Ureter (tissue), 1 donor: ENCODE measurements around the gene SMPD4. TPM values are rescaled to one million over a fixed set of nuclear protein-coding genes. Genes with fewer than 3 reads are reported as not detected.
"Not testable (repeated sequence)": the region's sequence is repeated elsewhere in the genome, so short reads cannot be mapped to it uniquely, and the experiment has no call there.

Experiments used
- DNase-seq: peaks from one replicate; pipeline ENCODE4 v3.0.0-alpha.2; 2020; ENCODE audit warnings: low spot score
- total RNA-seq: library from RNA; stranded (reverse); gene quantifications from one replicate; pipeline ENCODE4 v1.2.4, GENCODE V29; 2023
- donor health status: DM: yes; HTN: yes; CAD: no.

SMPD4 gene, protein sequence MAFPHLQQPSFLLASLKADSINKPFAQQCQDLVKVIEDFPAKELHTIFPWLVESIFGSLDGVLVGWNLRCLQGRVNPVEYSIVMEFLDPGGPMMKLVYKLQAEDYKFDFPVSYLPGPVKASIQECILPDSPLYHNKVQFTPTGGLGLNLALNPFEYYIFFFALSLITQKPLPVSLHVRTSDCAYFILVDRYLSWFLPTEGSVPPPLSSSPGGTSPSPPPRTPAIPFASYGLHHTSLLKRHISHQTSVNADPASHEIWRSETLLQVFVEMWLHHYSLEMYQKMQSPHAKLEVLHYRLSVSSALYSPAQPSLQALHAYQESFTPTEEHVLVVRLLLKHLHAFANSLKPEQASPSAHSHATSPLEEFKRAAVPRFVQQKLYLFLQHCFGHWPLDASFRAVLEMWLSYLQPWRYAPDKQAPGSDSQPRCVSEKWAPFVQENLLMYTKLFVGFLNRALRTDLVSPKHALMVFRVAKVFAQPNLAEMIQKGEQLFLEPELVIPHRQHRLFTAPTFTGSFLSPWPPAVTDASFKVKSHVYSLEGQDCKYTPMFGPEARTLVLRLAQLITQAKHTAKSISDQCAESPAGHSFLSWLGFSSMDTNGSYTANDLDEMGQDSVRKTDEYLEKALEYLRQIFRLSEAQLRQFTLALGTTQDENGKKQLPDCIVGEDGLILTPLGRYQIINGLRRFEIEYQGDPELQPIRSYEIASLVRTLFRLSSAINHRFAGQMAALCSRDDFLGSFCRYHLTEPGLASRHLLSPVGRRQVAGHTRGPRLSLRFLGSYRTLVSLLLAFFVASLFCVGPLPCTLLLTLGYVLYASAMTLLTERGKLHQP
- total RNA-seq: 39.6 TPM

DNA sequence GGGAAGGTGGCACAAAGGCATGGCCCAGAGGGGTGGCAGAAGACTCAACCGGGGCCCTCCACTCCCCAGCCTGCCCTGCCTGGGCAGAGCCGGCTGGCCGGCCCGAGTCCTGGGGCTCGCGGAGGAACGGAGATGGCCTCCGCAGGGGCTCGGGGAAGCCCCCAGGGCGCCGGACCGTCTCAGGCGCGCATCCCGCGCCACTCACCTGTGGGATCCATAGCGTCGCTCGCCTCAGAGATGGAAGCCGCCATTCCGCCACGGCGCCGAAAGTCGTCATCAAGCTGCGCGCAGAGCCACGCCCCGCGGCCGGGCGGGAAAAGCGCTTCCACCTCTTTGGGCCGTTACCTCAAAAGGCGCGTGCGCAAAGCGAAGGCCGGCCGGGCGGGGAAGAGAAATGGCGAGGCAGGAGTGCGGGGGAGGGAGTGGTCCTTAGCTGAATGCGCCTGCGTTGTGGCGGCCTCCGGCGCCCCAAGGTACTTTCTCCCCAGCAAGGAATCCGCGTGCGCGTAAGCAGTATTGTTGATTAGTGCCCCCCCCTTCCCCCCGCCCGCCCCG, at the start of gene SMPD4:
SMPD4 (minus strand) TSS at position 278 of the 555 bp plus-strand sequence. CDS start 5,010 bp downstream, outside the sequence.
- DNase-seq: peak; percentile 98

DNA sequence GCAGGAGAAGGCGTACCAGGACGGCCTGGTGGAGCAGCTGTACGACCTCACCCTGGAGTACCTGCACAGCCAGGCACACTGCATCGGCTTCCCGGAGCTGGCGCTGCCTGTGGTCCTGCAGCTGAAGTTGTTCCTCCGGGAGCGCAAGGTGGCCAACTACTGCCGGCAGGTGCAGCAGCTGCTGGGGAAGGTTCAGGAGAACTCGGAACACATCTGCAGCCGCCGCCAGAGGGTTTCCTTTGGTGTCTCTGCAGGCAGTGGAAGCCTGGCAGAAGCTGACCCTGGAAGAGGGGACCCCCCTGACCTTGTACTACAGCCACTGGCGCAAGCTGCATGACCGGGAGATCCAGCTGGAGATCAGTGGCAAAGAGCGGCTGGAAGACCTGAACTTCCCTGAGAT, 49.5 kb upstream of the SMPD4 start:
- not testable (repeated sequence) for DNase-seq

DNA sequence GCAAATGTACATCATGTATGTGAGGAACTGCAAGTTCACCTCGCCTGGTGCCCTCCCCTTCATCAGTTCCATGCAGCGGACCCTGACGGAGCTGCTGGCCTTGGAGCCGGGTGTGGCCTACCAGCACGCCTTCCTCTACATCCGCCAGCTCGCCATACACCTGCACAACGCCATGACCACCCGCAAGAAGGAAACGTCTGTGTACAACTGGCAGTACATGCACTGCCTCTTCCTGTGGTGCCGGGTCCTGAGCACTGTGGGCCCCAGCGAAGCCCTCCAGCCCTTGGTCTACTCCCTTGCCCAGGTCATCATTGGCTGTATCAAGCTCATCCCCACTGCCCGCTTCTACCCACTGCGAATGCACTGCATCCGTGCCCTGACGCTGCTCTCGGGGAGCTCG, 49.0 kb upstream of the SMPD4 start:
- DNase-seq: not testable (repeated sequence)

DNA sequence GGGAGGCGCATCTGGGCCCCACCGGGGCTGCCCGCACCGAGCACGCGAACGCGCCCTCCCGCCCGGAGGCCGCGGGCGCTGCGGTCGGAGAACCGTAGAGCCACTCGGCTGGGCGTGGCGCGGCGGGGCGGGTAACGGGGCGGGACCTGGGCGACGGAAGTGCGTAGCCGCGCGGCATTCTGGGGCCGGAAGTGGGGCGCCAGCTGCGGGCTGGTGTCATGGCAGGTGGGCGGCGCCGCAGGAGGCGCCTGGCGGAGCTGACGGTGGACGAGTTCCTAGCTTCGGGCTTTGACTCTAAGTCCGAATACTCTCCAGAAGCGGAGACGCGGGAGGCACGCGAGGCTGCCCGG, 47.7 kb upstream of the SMPD4 start:
- not testable (repeated sequence) for DNase-seq

DNA sequence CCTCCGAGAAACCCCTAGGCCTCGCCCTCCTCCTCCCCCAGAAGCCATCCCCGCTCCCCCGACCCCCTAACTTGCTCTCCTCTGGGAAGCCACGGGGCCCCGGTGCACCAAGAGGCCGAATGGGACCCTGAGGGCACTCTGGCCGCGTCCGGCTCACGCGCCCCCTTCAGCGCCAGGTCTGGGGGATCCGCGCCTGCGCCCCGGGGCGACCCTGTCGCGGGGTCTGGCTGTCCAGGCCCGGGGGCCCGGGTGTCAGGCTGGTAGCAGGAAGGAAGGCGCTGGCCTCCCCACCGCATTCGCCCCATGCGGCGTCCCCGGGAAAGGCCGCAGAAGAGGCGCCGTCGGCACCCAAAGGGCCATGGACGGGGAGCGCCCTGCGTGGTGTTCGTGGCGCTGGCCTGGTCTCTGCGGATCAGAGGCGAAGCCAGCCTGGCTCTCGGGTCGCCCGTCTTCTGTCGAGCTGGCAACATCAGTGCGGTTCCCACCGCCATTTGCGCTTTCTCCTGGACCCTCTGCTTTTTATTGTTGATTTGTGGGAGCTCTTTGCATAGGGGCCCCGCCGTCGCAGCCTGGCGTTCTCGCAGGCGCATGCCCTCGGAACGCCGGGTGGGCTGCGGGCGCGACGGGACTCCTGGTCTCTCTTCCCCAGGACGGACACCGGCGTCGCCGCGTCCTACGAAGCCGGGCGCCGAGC, 47.2 kb upstream of the SMPD4 start:
- not testable (repeated sequence) for DNase-seq

DNA sequence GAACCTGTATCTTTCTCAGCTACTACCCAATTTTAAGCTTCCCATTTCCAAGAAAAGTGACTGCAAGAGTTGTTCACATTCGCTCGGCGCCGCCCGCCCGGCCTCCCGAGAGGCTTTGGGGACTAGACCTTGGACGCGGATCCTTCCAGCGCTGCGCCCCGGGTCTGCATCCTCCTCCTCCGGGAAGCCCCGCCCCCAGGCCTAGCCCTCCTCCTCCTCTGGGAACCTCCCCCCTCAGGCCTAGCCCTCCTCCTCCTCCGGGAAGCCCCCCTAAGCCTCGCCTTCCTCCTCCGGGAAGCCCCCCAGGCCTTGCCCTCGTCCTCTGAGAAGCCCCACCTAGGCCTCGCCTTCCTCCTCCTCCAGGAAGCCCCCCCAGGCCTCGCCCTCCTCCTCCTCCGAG, 46.6 kb upstream of the SMPD4 start:
- not testable (repeated sequence) for DNase-seq

DNA sequence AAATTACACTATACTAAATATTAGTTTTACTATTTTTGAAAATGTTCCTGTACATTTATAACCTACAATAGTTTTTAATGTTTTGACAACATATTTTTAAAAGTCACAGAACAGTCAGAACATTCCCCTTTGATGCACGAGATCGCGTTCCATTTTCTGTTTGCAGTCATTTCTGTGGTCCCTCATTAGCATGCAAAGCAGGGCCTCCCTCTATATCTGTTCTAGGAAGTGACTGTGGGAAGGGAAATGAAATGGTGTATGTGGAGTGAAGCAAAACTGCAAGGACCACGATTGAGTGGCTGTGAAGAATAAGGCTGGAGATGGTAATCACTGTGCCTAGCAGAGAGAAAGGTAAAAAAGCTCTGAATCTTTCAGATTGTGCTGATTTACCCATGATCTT, 41.1 kb upstream of the SMPD4 start:
- DNase-seq: not testable (repeated sequence)

DNA sequence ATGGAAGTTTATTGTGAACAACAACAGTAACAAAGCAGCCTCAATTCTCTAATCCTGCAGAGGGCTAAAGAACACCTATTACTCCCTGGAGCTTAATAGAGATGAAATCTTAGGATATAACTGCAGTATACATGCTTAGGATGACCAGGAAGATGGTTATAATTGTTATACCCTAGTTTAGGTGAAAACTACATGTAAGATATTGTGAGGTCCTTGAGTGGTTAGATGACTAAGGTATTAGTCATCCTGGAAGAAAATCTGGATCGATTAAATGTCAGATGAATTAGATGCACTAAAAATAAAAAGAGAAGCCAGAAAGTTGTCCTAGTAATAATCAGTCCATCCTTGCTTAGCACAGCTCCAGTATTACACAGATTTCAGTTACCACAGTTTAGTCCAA, 39.1 kb upstream of the SMPD4 start:
- not testable (repeated sequence) for DNase-seq

DNA sequence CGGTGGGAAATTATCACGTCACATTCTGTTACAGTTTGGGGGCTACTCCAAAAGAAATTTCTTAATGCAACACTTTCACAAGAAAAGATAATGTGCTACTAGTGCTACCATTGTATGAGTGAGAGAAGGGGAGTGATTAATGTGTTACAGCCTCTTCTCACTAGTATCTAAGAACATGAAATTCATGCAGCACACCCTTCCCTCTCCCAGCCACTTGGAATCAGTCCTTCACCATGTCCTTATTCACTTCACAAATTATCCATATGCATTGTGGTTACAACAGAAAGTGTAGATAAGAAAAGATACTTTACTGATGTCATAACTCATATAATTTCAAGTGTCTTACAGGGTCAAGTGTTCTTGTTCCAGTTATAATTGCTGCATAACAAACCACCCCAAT, 37.7 kb upstream of the SMPD4 start:
- DNase-seq: not testable (repeated sequence)

DNA sequence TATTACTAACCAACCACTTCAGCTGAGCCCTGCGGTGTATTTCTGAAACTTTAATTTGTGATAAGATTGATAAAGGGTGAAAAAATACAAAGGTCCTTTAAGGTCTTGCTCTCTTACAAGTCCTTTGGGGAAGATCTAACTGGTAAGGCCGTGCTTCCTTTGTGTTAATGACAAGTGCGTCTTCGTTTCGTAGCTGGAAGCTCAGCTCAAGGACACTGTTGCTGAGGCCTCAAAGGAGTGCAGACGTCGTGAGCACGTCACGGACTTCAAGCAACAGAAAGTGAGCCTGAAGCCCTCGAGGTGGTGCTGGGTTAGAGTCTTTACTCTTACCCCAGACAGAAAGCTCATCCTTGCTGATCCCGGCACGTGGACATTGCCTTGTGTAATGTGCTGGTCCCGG, 25.6 kb upstream of the SMPD4 start:
- DNase-seq: not testable (repeated sequence)

DNA sequence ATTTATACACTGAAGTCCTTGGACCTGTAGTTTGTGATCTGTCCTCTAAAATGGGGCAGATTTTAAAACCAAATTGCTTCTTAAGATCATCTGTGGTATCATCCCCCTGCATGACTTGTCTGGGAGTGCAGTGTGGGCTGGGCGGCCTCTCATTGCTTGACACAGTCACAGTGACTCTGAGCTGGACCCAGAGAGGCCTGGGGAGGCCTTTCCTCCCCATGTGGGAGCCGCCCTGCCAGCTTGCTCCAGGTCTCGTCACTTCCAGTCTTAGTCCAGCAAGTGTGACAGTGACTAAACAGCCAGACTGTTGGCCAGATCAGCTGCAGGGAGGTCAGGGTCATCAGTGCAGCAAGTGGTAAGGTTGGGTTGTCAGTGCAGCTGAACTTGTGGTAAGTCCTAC, 21.7 kb upstream of the SMPD4 start:
- DNase-seq: not testable (repeated sequence)

DNA sequence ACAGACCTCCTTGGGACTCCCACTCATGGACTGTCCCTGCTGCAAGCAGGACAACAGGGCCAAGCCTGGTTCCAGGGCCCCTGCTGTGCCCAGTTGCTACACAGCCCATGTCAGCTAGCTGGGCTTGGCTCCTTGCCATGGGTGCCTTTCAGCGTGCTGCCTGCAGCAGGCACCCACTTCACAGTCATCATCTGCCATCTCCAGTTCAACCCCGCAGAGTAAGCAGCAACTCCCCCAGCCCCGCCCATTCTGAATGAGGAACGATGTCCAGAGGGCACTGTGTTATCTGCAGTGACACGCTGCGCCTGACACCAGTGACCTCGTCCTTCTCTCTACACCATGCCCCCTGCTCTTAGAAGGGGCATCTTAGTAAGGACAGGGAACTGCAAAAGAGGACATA, 21.1 kb upstream of the SMPD4 start:
- not testable (repeated sequence) for DNase-seq

DNA sequence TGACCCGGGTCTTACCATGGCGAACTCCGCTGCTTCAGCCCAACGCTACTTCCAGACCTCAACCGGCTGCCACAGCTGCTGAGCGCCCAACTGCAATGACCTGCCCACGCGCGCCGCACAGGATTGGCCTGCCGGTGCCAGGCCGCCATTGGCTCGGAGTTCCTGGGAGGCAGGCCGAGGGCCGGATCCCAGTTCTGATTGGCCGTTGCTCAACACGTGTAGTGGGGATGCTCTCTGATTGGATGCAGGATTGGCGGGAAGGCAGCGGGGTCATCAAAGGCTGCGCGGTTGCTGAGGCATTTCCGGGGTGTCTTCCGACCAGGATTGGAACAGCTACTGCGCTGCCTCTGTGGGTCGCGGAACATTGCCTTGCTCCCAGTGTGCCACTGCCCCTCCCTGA, 16.9 kb upstream of the SMPD4 start, which contains the start of gene TUBA3E:
TUBA3E (minus strand) TSS at position 97 of the 400 bp plus-strand sequence; CDS start at position 18, 79 bp downstream.
- no peak for DNase-seq

DNA sequence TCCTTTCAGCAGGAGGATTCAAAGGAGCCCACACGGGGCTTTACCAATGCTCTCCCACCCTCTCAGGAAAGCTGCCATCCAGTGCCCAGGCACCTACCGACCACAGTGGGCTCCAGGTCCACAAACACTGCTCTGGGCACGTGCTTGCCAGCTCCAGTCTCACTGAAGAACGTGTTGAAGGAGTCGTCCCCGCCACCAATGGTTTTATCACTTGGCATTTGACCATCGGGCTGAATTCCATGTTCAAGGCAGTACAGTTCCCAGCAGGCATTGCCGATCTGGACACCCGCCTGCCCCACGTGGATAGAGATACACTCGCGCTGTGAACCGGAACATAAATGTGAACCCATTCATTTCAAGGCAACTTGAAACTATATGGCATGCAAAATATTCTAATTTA, 14.7 kb upstream of the SMPD4 start:
- DNase-seq: not testable (repeated sequence)

DNA sequence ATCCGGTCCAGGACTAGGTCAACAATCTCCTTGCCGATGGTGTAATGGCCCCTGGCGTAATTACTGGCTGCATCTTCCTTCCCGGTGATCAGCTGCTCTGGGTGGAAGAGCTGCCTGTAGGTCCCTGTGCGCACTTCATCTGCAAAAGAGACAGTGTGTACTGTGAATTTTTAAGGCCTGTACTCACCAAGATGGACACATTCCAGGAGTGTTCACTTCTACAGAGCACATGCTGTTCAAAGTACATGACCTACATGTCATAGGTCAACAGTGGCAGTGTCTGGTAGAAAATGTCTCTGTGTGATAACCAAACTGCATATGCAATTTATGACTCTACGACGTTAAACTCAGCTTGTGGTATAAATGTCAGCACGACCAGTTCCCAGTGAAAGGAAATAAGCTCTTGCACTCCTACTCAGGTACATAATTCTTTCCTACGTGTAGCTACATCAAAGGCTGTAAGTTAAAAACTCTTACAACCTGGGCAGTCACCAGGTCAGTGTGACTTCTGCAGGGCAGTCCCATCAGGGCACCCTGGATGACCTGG, 13.8 kb upstream of the SMPD4 start:
- DNase-seq: not testable (repeated sequence)

DNA sequence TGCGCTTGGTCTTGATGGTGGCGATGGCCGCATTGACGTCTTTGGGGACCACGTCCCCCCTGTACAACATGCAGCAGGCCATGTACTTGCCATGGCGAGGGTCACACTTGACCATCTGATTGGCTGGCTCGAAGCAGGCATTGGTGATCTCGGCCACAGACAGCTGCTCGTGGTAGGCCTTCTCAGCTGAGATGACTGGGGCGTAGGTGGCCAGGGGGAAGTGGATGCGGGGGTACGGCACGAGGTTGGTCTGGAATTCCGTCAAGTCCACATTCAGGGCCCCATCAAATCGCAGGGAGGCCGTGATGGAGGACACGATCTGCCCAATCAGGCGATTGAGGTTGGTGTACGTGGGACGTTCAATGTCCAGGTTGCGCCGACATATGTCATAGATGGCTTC, 12.4 kb upstream of the SMPD4 start:
- DNase-seq: not testable (repeated sequence)

DNA sequence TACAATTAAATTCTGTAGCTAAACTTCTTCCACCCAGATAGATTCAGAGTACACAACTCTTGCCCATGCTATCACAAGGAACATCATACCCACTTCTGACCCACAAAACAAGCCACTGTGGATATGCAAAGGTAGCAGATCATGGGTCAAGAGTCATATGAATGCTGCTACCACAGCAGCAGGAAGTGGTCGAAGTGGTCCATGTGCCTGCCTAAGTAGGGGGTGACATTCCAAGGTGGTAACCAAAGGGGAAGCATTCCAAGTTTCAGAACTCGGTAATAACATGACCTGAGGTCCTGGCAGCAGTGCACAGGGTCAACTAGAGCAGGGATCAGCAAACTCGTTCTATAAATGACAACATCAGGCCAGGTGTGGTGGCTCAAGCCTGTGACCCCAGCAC, 11.0 kb upstream of the SMPD4 start:
- not testable (repeated sequence) for DNase-seq

DNA sequence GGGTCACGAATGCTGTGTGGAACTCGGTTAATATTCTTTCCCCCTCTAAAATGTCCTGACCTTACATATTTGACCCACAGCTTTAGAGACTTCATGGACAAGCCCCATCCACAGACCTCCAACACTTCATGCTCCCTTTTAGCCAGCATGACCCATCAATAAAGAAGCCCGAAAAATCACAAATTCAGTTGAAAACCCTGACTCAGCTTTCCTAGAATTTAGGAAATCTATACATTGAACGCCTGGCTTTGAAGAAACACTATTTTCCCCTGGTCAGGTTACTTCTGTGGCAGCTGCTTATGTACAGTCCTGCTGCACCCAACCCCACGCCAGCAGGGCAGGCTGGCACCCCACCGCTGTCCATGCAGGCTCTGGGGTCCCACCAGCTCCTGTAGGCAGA, 9.9 kb upstream of the SMPD4 start:
- DNase-seq: not testable (repeated sequence)

DNA sequence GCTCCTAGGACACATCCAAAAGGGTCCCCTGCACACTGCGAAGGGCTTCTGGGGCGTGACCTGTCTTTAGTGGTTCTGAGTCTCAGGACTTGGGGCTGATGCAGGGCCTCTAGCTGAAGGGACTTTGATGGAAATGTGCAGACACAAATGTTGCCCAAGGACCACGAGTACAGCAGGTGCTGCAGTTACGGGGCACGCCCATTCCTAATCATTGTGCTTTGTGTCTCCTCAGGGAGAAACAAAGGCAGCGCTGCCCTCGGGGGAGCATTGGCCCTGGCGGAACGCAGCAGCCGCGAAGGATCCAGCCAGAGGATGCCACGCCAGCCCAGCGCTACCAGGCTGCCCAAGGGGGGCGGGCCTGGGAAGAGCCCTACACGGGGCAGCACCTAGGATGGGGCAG, 8.8 kb upstream of the SMPD4 start:
- no peak for DNase-seq

DNA sequence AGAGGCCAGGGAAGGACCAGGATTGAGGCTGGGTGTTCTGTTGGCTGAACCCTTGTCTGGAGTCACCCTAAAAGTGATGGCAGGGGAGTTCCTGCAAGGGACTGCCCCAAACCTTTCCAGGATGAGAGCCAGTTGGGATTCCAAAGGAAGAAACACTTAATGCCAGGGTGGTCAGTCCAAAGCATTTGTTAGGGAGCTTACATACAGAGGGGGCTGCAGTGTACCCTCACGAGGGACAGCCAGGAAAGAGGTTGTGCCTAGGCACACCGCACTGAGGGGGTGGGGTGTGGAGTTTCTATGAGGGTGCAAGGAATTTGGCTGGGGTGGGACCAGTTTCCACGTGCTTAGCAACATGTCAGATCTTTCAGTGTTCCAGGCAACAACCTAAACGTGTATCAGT, 7.6 kb upstream of the SMPD4 start:
- DNase-seq: not testable (repeated sequence)
